CD4-positive, alpha-beta T cell (primary cell): Measurements from ENCODE around the gene MCM9. TPM values are rescaled to one million over a fixed set of nuclear protein-coding genes. Genes with fewer than 3 reads are reported as not detected.

Experiments
- ATAC-seq: fragments of 200-7000 bp; cut with Tn5 transposase; one replicate; pipeline ENCODE4 v1.10.0; 2022; ENCODE audit warnings: mild to moderate bottlenecking; ENCODE audit not compliant: poor library complexity
- CTCF ChIA-PET: fragments of 350-600 bp; sonication (Branson Sonifier 250); formaldehyde crosslinking; loops from one replicate; lab custom pipeline; 2021; ENCODE audit warnings: antibody characterized with exemption, inconsistent platforms; lab: Charles Lee
- POLR2A ChIA-PET: fragments of 350-600 bp; sonication (Branson Sonifier 250); formaldehyde crosslinking; loops from one replicate; lab custom pipeline; 2021; ENCODE audit warnings: antibody characterized with exemption, inconsistent platforms; lab: Charles Lee
- DNase-seq, 14 experiments: peaks; one replicate each; pipeline ENCODE4 v3.0.0-alpha.2; 2013 to 2020; ENCODE audit warnings: mixed read lengths in 2 of 14
- H3K27ac ChIP-seq, 2 donors: one replicate each; pipeline versions ENCODE4 v1.5.1 to v1.7.0; 2013; ENCODE audit warnings: low read length in 2 of 2, low read depth in 1 of 2, mild to moderate bottlenecking in 1 of 2
- H3K27me3 ChIP-seq, 2 experiments: 1 replicate in 1 of 2; 2 replicates in 1 of 2; pipeline versions ENCODE4 v1.6.1 to v1.7.0; 2013; ENCODE audit warnings: low read length in 2 of 2, control low read depth in 1 of 2, mild to moderate bottlenecking in 1 of 2, moderate library complexity in 1 of 2; ENCODE audit not compliant: insufficient read depth in 2 of 2, control insufficient read depth in 1 of 2
- H3K36me3 ChIP-seq: one replicate; pipeline ENCODE4 v1.6.1; 2013; ENCODE audit warnings: low read length, control low read depth; ENCODE audit not compliant: insufficient read depth
- H3K4me1 ChIP-seq: one replicate; pipeline ENCODE4 v1.6.1; 2013; ENCODE audit warnings: low read length, control low read depth; ENCODE audit not compliant: insufficient read depth
- H3K4me3 ChIP-seq: one replicate; pipeline ENCODE4 v1.5.1; 2013; ENCODE audit warnings: mild to moderate bottlenecking, low read length, moderate library complexity
- H3K9me3 ChIP-seq, 2 experiments: 1 replicate in 1 of 2; 2 replicates in 1 of 2; pipeline versions ENCODE4 v1.6.1 to v1.7.0; 2013; ENCODE audit warnings: low read length in 2 of 2, mild to moderate bottlenecking in 2 of 2, control low read depth in 1 of 2, moderate library complexity in 1 of 2; ENCODE audit not compliant: control insufficient read depth in 1 of 2, insufficient read depth in 1 of 2
- H3K27ac Mint-ChIP-seq: one replicate; pipeline ENCODE4 v1.8.0; 2020; ENCODE audit warnings: mixed read lengths
- H3K27me3 Mint-ChIP-seq: one replicate; pipeline ENCODE4 v1.8.0; 2021; ENCODE audit warnings: mixed read lengths
- H3K36me3 Mint-ChIP-seq: one replicate; pipeline ENCODE4 v1.8.0; 2021; ENCODE audit warnings: low read depth, mixed read lengths
- H3K4me1 Mint-ChIP-seq: one replicate; pipeline ENCODE4 v1.8.0; 2021; ENCODE audit warnings: low read depth, mixed read lengths
- H3K4me3 Mint-ChIP-seq: one replicate; pipeline ENCODE4 v1.8.0; 2020; ENCODE audit warnings: mild to moderate bottlenecking, mixed read lengths
- H3K9me3 Mint-ChIP-seq: one replicate; pipeline ENCODE4 v1.8.0; 2020; ENCODE audit warnings: mixed read lengths
- intact Hi-C, 2 experiments: fragments of 100-400 bp; cut with DNase I in 1 of 2; cut with micrococcal nuclease in 1 of 2; formaldehyde crosslinking; loops; one replicate each; pipeline versions ENCODE4 v1.15.1 to v1.9.0; 2023 to 2025; cut with DNase I, micrococcal nuclease
- total RNA-seq, 174 experiments: library from RNA in 2 of 174; stranded (reverse) in 2 of 174; gene quantifications; one replicate each; pipeline ENCODE4 v1.2.3 and lab custom pipeline; 2021 to 2026
- TF ChIP-seq, protein P1 (sequence below): fragments of 200-600 bp; IDR thresholded peaks from one replicate; pipeline ENCODE4 v1.8.0; 2022; ENCODE audit warnings: antibody characterized with exemption, mild to moderate bottlenecking

The MCM9 gene
- total RNA-seq, 2 experiments from 2014 or later = 25.5 TPM

DNA sequence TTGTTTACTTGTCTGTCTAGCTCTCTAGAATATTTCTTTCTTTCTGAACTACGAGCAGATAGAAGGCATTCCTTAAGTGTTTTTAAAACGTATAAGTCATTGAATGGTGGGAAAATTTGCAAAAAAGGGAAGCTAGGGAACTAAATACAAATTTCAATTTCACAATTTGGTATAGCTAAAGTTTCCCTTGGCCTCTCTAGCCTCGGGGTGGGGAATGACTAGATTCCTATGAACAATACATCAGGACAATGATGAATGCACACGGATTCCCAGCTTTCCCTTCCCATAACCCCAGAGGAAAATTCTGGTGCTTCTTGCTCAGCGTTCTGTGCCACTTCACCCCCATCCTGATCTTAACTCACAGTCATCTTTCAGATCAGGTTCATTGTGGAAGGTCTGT is 154.3 kb downstream of the MCM9 start:
- Histone ChIP-seq H3K4me3 (no peak overlapping the region), H3K27me3 (no peaks in the 10 kb centered on the region), H3K9me3 (no peaks in the 10 kb centered on the region), H3K36me3 (no peaks in the 10 kb centered on the region), H3K27ac (no peak overlapping the region), H3K4me1 (peaks cover 11% of the 10 kb centered on the region)
- ChIA-PET POLR2A (interaction anchor here (1.1 to 1.8 kb wide), 3 partner anchors 20 to 115 kb away, joined by 3 to 6 read pairs (median 3); no protein-coding TSS in a partner anchor), CTCF (no interaction called here)
- Mint-ChIP-seq H3K27me3 (no peaks in the 10 kb centered on the region), H3K9me3 (no peaks in the 10 kb centered on the region), H3K4me3 (no peak overlapping the region), H3K4me1 (peaks cover 24% of the 10 kb centered on the region), H3K27ac (no peak overlapping the region), H3K36me3 (no peaks in the 10 kb centered on the region)
- DNase-seq (no peak), ATAC-seq (no peak)
- TF ChIP-seq, protein P1, sequence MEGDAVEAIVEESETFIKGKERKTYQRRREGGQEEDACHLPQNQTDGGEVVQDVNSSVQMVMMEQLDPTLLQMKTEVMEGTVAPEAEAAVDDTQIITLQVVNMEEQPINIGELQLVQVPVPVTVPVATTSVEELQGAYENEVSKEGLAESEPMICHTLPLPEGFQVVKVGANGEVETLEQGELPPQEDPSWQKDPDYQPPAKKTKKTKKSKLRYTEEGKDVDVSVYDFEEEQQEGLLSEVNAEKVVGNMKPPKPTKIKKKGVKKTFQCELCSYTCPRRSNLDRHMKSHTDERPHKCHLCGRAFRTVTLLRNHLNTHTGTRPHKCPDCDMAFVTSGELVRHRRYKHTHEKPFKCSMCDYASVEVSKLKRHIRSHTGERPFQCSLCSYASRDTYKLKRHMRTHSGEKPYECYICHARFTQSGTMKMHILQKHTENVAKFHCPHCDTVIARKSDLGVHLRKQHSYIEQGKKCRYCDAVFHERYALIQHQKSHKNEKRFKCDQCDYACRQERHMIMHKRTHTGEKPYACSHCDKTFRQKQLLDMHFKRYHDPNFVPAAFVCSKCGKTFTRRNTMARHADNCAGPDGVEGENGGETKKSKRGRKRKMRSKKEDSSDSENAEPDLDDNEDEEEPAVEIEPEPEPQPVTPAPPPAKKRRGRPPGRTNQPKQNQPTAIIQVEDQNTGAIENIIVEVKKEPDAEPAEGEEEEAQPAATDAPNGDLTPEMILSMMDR = no peak
- intact Hi-C loops = no loop called here

DNA sequence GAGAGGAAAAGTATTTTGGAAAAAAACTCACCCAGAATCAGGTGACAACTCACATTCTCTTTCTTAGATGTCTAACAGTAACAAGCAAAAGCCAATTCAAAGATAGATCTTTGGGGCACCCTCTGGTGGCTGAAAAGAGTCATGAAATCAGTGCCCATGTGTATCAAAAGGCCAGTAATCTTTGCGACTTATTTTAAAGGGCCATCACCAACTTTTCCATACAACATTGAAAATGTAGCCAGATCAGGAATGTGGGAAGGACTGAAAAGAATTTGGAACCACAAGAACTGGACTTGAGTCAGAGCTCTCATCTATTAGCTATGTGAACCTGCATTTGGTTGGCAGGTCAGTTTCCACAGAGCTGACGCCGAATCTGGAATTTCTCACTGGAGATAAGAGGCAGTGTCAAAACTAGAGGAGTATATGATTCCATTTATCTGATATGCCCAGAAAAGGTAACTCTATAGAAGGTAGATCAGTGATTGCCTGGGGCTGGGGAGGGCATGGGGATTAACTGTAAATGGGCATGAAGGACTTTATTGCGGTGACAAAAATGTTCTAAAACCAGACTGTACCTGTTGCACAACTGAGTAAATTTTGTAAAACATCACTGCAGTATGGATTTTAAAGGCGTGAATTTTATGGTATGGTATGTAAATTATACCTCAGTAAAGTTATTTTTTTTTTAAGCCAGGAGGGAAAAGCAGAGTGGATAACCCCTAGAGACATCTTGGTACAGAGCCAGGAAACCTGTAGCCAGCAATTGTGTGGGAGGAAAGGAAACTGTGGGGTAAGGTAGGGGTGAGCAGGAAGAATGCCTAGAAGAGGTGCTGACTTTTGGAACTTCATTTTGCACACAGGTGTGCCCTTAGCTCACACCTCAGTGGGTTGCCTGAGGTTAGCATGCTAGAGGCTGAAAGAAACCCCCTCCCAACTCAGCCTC is 158.1 kb downstream of the MCM9 start:
- Mint-ChIP-seq H3K4me3 (peak overlapping the region; percentile 32), H3K9me3 (no peaks in the 10 kb centered on the region), H3K36me3 (no peaks in the 10 kb centered on the region), H3K4me1 (peaks cover 24% of the 10 kb centered on the region), H3K27me3 (no peaks in the 10 kb centered on the region), H3K27ac (peak overlapping the region; percentile 4)
- CTCF ChIA-PET = interaction anchor here (0.7 to 2.1 kb wide), 7 partner anchors 20 to 211 kb away, joined by 3 to 5 read pairs (median 3); no protein-coding TSS in a partner anchor
- intact Hi-C loops = loop anchor here (1.0 to 5.0 kb wide), 7 partner anchors 68 to 495 kb away; partner anchors contain the start of gene CEP85L (in 2 of the 2)
- H3K4me1 ChIP-seq = peaks cover 11% of the 10 kb centered on the region
- DNase-seq (peak; percentile 35 to 84 (median 54)), ATAC-seq (peak; percentile 94)
- TF ChIP-seq, protein P1 = peak; percentile 87
- no peaks in the 10 kb centered on the region for H3K9me3 ChIP-seq
- H3K4me3 ChIP-seq = no peak overlapping the region
- H3K27ac ChIP-seq = no peak overlapping the region
- no peaks in the 10 kb centered on the region for H3K36me3 ChIP-seq
- POLR2A ChIA-PET = interaction anchor here (1.0 to 1.3 kb wide), 4 partner anchors 20 to 212 kb away, joined by 3 to 11 read pairs (median 4); no protein-coding TSS in a partner anchor
- no peaks in the 10 kb centered on the region for H3K27me3 ChIP-seq

DNA sequence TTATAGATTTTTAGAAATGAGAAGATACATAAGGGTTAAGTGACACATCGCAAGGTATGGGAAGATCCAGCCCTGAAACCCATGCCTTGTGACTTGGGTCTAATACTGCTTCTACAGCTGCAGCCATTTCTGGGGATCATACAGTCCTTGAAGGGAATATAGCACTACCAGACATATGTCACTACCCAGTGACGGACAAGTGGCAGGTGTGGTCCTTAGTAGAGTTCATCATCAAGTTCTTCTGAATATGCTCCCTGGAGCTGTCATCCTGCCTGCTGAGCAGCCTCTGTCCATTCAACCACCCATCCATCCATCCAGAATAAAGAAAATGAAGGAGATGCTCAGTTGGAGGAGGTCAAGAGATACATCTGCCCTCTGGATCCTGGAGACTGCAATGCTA is 159.6 kb downstream of the MCM9 start:
- Mint-ChIP-seq H3K4me1 (peaks cover 26% of the 10 kb centered on the region), H3K27me3 (no peaks in the 10 kb centered on the region), H3K27ac (no peak overlapping the region), H3K4me3 (no peak overlapping the region), H3K9me3 (no peaks in the 10 kb centered on the region), H3K36me3 (no peaks in the 10 kb centered on the region)
- Histone ChIP-seq H3K9me3 (no peaks in the 10 kb centered on the region), H3K27me3 (no peaks in the 10 kb centered on the region), H3K27ac (no peak overlapping the region), H3K4me3 (no peak overlapping the region), H3K36me3 (no peaks in the 10 kb centered on the region), H3K4me1 (peaks cover 11% of the 10 kb centered on the region)
- DNase-seq (no peak), ATAC-seq (no peak)
- ChIA-PET CTCF (interaction anchor here (1.0 to 1.8 kb wide), 3 partner anchors 63 to 210 kb away, joined by 3 to 8 read pairs (median 5); no protein-coding TSS in a partner anchor), POLR2A (interaction anchor here (0.7 to 1.1 kb wide), 3 partner anchors 11 to 66 kb away, joined by 3 to 4 read pairs (median 3); no protein-coding TSS in a partner anchor)
- intact Hi-C loops = loop anchor here (5.0 kb wide), 4 partner anchors 78 to 493 kb away; partner anchors contain the start of gene CEP85L (in 1 of the 2)
- TF ChIP-seq, protein P1 = no peak
